Right lobe of liver (tissue), 6 donors: ENCODE data around the gene CASD1. TPM values are rescaled to one million over a fixed set of nuclear protein-coding genes. Genes with fewer than 3 reads are reported as not detected.

Source experiments
- ATAC-seq, 4 donors: fragments of 200-7000 bp; cut with Tn5 transposase; one replicate each; pipeline ENCODE4 v1.9.1; 2020; ENCODE audit warnings: mild to moderate bottlenecking in 4 of 4, moderate library complexity in 4 of 4
- DNase-seq, 3 donors: peaks; one replicate each; pipeline ENCODE4 v3.0.0-alpha.2; 2020
- H3K27ac ChIP-seq, 3 donors: fragments of 200-600 bp; one replicate each; pipeline ENCODE4 v1.8.0; 2022
- H3K27me3 ChIP-seq, 2 donors: fragments of 200-600 bp; one replicate each; pipeline ENCODE4 v1.8.0; 2022
- H3K36me3 ChIP-seq, 4 donors: fragments of 200-600 bp; sonication (generic) in 1 of 4; one replicate each; pipeline versions ENCODE4 v1.5.1 to v1.8.0; 2017 to 2022; ENCODE audit warnings: control low read depth in 1 of 4
- H3K4me1 ChIP-seq, 4 donors: fragments of 200-600 bp; sonication (generic) in 1 of 4; one replicate each; pipeline versions ENCODE4 v1.5.1 to v1.8.0; 2017 to 2022; ENCODE audit warnings: control low read depth in 1 of 4
- H3K4me3 ChIP-seq, 3 donors: fragments of 200-600 bp; one replicate each; pipeline ENCODE4 v1.8.0; 2022
- H3K9me3 ChIP-seq, 4 donors: fragments of 200-600 bp; sonication (generic) in 1 of 4; one replicate each; pipeline versions ENCODE4 v1.5.1 to v1.8.0; 2017 to 2022; ENCODE audit warnings: control low read depth in 1 of 4
- POLR2A ChIP-seq: fragments of 450-650 bp; IDR thresholded peaks from one replicate; pipeline ENCODE4 v1.6.1; 2017; ENCODE audit warnings: antibody characterized with exemption, mild to moderate bottlenecking
- WGBS: methylation state at CpG from one replicate; pipeline ENCODE4 v1.1.6; 2018; ENCODE audit warnings: low coverage, low lambda C conversion rate; ENCODE audit not compliant: insufficient coverage; ENCODE audit errors: missing lambda C conversion rate; 5-methylcytosine and 5-hydroxymethylcytosine counted together
- intact Hi-C, 2 donors: fragments of 100-400 bp; cut with DNase I; formaldehyde crosslinking; loops; one replicate each; pipeline versions ENCODE4 v1.11.2 to v1.14.1; 2022
- total RNA-seq, 6 experiments: library from RNA; depleted of rRNA in 2 of 6; stranded (reverse); fragments of >200 nt in 2 of 6; fragmentation: NEBNext Ultra II Directional in 3 of 6; extraction: Animal tissue kit (Norgen Biotek cat#: 25700) in 3 of 6; gene quantifications; one replicate each; pipeline versions ENCODE4 v1.1.0 to v1.2.4, GENCODE V29; 2016 to 2023
- TF ChIP-seq, protein P1 (sequence below), 4 donors: fragments of 200-600 bp in 3 of 4; fragments of 450-650 bp in 1 of 4; IDR thresholded peaks; one replicate each; pipeline versions ENCODE4 v1.5.1 to v1.8.0; 2016 to 2022; ENCODE audit warnings: antibody characterized with exemption in 4 of 4, mild to moderate bottlenecking in 2 of 4
- donor health status: DM: no; HTN: yes; CAD: no.
- donor health status: DM: no; HTN: no; CAD: no.
- donor health status: DM: no; HTN: no; CAD: no.
- donor health status: DM: no; HTN: yes; CAD: no.
- donor health status: DM: no; HTN: yes; CAD: no.

Gene CASD1
- total RNA-seq, 6 experiments from 2014 or later = 4.5 to 10.4 (median 7.2) TPM

DNA sequence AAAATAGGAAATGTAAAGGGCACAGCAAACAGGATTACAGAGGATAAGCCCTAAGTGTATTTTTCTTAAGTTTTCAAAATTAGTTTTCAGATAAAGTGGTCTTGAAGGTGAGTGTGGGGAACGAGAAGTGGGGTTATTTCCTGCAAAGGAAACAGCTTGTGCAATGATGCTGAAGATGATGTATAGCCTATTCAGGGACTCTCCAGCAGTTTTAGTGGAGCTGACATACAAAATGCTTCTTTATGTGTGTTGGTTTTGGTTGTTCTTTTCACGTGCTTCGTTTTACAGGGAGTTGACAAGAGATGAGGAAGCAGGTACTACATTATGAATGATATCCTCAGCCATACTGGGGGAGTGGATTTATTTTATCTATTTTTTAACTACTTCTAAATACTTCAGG, 20.5 kb downstream of the CASD1 start:
- intact Hi-C loops = no loop called here
- Histone ChIP-seq H3K36me3 (peaks cover 0 to 5% (median 0%) of the 10 kb centered on the region in 4 donors), H3K4me1 (no peaks in the 10 kb centered on the region), H3K27ac (no peak overlapping the region), H3K9me3 (no peaks in the 10 kb centered on the region), H3K27me3 (no peaks in the 10 kb centered on the region), H3K4me3 (no peak overlapping the region)
- 57% methylated on average over 3 of the region's 3 CpGs for WGBS
- TF ChIP-seq, protein P1, sequence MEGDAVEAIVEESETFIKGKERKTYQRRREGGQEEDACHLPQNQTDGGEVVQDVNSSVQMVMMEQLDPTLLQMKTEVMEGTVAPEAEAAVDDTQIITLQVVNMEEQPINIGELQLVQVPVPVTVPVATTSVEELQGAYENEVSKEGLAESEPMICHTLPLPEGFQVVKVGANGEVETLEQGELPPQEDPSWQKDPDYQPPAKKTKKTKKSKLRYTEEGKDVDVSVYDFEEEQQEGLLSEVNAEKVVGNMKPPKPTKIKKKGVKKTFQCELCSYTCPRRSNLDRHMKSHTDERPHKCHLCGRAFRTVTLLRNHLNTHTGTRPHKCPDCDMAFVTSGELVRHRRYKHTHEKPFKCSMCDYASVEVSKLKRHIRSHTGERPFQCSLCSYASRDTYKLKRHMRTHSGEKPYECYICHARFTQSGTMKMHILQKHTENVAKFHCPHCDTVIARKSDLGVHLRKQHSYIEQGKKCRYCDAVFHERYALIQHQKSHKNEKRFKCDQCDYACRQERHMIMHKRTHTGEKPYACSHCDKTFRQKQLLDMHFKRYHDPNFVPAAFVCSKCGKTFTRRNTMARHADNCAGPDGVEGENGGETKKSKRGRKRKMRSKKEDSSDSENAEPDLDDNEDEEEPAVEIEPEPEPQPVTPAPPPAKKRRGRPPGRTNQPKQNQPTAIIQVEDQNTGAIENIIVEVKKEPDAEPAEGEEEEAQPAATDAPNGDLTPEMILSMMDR (IDR thresholded peaks at IDR 0.05) = no peak
- TF ChIP-seq POLR2A = no peak
- no peak for DNase-seq
- ATAC-seq = no peak

DNA sequence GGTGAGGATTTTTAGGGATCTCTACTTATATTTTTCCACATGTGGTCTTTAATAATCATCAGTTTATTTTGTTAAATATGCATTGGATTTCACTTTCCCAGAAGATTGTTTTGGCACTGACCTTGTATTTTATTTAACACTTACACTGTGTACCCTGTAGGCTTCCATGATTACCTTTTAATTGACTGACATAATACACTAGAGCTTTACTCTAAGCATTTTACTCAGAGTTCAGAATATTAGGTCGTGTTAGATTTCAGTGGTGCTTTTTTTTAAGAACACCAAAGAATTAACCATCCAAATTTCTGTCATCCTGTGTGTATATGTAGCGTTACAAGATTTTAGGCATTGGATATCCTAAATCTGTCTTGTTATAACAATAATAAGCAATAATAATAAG, 23.1 kb downstream of the CASD1 start:
- TF ChIP-seq, protein P1 (IDR thresholded peaks at IDR 0.05) = no peak
- no peak for TF ChIP-seq POLR2A
- H3K9me3 ChIP-seq = no peaks in the 10 kb centered on the region
- no peak for ATAC-seq
- H3K4me3 ChIP-seq = no peak overlapping the region
- H3K27ac ChIP-seq = no peak overlapping the region
- no peaks in the 10 kb centered on the region for H3K4me1 ChIP-seq
- H3K36me3 ChIP-seq = peaks cover 0 to 9% (median 0%) of the 10 kb centered on the region in 4 donors
- H3K27me3 ChIP-seq = no peaks in the 10 kb centered on the region
- WGBS = 97% methylated on average over 2 of the region's 2 CpGs
- intact Hi-C loops = no loop called here
- DNase-seq = no peak

- Histone ChIP-seq H3K27ac (no peak overlapping the region), H3K9me3 (no peaks in the 10 kb centered on the region), H3K4me1 (no peaks in the 10 kb centered on the region), H3K36me3 (peaks cover 0 to 8% (median 0%) of the 10 kb centered on the region in 4 donors), H3K27me3 (no peaks in the 10 kb centered on the region), H3K4me3 (no peak overlapping the region)
- no peak for TF ChIP-seq POLR2A
- TF ChIP-seq, protein P1 (IDR thresholded peaks at IDR 0.05) = no peak
- intact Hi-C loops = no loop called here
- 60% methylated on average over 1 of the region's 1 CpG for WGBS
- DNase-seq (no peak), ATAC-seq (no peak)
Observed at GRCh38 chr7:94540428-94540827, 30.8 kb downstream of the CASD1 start.

- H3K4me3 ChIP-seq = no peak overlapping the region
- no peak for DNase-seq
- no peak for TF ChIP-seq POLR2A
- TF ChIP-seq, protein P1 (IDR thresholded peaks at IDR 0.05) = no peak
- 25% methylated on average over 1 of the region's 1 CpG for WGBS
- H3K36me3 ChIP-seq = no peaks in the 10 kb centered on the region
- ATAC-seq = no peak
- H3K27me3 ChIP-seq = no peaks in the 10 kb centered on the region
- no peaks in the 10 kb centered on the region for H3K4me1 ChIP-seq
- intact Hi-C loops = no loop called here
- no peaks in the 10 kb centered on the region for H3K9me3 ChIP-seq
- no peak overlapping the region for H3K27ac ChIP-seq
Observed at GRCh38 chr7:94547126-94547525, 37.5 kb downstream of the CASD1 start.

GRCh38 chr7:94556028-94556427, 46.4 kb downstream of the CASD1 start:
- DNase-seq (no peak), ATAC-seq (no peak)
- Histone ChIP-seq H3K9me3 (no peaks in the 10 kb centered on the region), H3K4me3 (no peak overlapping the region), H3K27ac (no peak overlapping the region), H3K36me3 (no peaks in the 10 kb centered on the region), H3K27me3 (no peaks in the 10 kb centered on the region), H3K4me1 (no peaks in the 10 kb centered on the region)
- WGBS = 79% methylated on average over 2 of the region's 2 CpGs
- intact Hi-C loops = no loop called here
- TF ChIP-seq, protein P1 (IDR thresholded peaks at IDR 0.05) = no peak
- TF ChIP-seq POLR2A = no peak
